Measurements from ENCODE around the gene KRT83. TPM values are rescaled to one million over a fixed set of nuclear protein-coding genes. Genes with fewer than 3 reads are reported as not detected.
A peak's percentile ranks its signal among the peaks of the same experiment; 100 is the strongest.

The KRT83 gene
- polyA plus RNA-seq, 1 donor (not counting 4 experiments of a cell fraction or from before 2014, with no cell fraction given): not detected

DNA sequence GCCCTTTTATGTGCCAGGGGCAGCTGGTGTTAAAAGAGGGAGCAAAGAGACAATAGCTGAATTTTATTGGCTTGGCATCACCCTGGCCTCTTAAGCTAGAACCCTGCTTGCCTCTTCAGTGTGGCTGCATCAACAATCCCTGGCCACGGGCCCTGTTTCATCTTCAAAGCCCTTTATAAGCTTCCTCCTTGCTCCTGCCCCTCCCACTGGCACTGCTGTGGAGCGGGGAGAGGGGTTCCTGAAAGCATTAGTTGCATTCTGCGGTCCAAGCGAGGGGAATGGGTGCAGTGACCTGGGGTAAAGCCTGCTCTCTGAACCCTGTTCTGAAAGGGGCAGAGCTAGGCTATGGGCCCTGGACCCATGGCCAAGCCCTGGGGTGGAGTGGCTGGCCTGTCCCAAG is 220 bp upstream of the KRT83 start:
- Histone ChIP-seq H3K9me3 (ENCODE audit: control insufficient read depth, low read depth, low read length) (no peaks in the 10 kb centered on the region), H3K9me1 (ENCODE audit: control insufficient read depth, extremely low read depth, insufficient read depth, low read length) (no peaks in the 10 kb centered on the region), H3K36me3 (ENCODE audit: control insufficient read depth in 2 of 2, extremely low read depth in 1 of 2, insufficient read depth in 2 of 2, low read length in 2 of 2) (no peaks in the 10 kb centered on the region), H3K79me2 (ENCODE audit: control insufficient read depth, insufficient read depth, low read length) (no peaks in the 10 kb centered on the region), H3K9ac (ENCODE audit: control insufficient read depth, extremely low read depth, insufficient read depth, low read length) (no peak overlapping the region), H3K27me3 (ENCODE audit: control insufficient read depth, extremely low read depth, insufficient read depth, low read length) (peaks cover 4% of the 10 kb centered on the region), H3K4me2 (ENCODE audit: control insufficient read depth, extremely low read depth, insufficient read depth, low read depth, low read length) (no peak overlapping the region), H4K20me1 (ENCODE audit: control insufficient read depth, extremely low read depth, insufficient read depth, low read length) (no peaks in the 10 kb centered on the region), H2AFZ (ENCODE audit: control insufficient read depth, low read length) (no peak overlapping the region), H3K4me1 (ENCODE audit: control insufficient read depth, extremely low read depth, insufficient read depth, low read length) (no peaks in the 10 kb centered on the region), H3K4me3 (ENCODE audit: control insufficient read depth in 2 of 3, extremely low read depth in 1 of 3, insufficient read depth in 2 of 3, low read depth in 1 of 3, low read length in 3 of 3) (no peak overlapping the region), H3K27ac (ENCODE audit: control insufficient read depth, insufficient read depth, low read length) (no peak overlapping the region)
- dilution Hi-C loops (cut with MboI; ENCODE audit: extremely low pct_ligation_motif_present, low sequenced_read_pairs): no loop called here
- DNase-seq (ENCODE audit: low read depth, low spot score): no peak
- no peak for FAIRE-seq
- TF ChIP-seq EZH2 (IDR thresholded peaks at IDR 0.05; ENCODE audit: low read length) (no peak), CTCF (optimal IDR thresholded peaks at IDR 0.05 in 1 of 3, IDR thresholded peaks at IDR 0.05 in 1 of 3, conservative IDR thresholded peaks at IDR 0.05 in 1 of 3; ENCODE audit: extremely low read depth in 1 of 3, insufficient read depth in 2 of 3, low read length in 3 of 3) (no peak)

DNA sequence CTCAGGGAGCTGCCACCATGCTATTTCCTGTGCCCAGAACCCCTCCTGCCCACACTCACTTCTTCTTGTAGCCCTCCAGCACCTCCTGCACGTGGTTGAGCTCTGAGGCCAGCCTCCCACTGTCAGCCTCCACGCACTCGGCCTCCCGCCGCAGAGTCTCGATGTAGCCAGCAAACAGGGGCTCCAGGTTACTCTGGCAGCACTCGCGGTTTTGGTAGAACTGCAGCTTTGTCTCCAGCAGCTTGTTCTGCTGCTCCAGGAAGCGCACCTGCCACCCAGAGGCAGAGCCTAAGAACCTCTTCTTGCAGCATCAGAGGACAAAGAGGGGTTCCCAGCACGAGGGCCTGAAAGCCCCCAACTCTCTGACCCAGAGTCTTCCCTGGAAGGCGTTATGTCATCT is 2.1 kb downstream of the KRT83 start:
- Histone ChIP-seq H3K27me3 (ENCODE audit: control insufficient read depth, extremely low read depth, insufficient read depth, low read length) (peaks cover 12% of the 10 kb centered on the region), H3K9ac (ENCODE audit: control insufficient read depth, extremely low read depth, insufficient read depth, low read length) (no peak overlapping the region), H3K4me3 (ENCODE audit: control insufficient read depth in 2 of 3, extremely low read depth in 1 of 3, insufficient read depth in 2 of 3, low read depth in 1 of 3, low read length in 3 of 3) (no peak overlapping the region), H3K9me1 (ENCODE audit: control insufficient read depth, extremely low read depth, insufficient read depth, low read length) (no peaks in the 10 kb centered on the region), H3K79me2 (ENCODE audit: control insufficient read depth, insufficient read depth, low read length) (no peaks in the 10 kb centered on the region), H3K9me3 (ENCODE audit: control insufficient read depth, low read depth, low read length) (no peaks in the 10 kb centered on the region), H3K4me2 (ENCODE audit: control insufficient read depth, extremely low read depth, insufficient read depth, low read depth, low read length) (no peak overlapping the region), H4K20me1 (ENCODE audit: control insufficient read depth, extremely low read depth, insufficient read depth, low read length) (no peaks in the 10 kb centered on the region), H2AFZ (ENCODE audit: control insufficient read depth, low read length) (no peak overlapping the region), H3K4me1 (ENCODE audit: control insufficient read depth, extremely low read depth, insufficient read depth, low read length) (no peaks in the 10 kb centered on the region), H3K36me3 (ENCODE audit: control insufficient read depth in 2 of 2, extremely low read depth in 1 of 2, insufficient read depth in 2 of 2, low read length in 2 of 2) (no peaks in the 10 kb centered on the region), H3K27ac (ENCODE audit: control insufficient read depth, insufficient read depth, low read length) (no peak overlapping the region)
- no peak for FAIRE-seq
- TF ChIP-seq CTCF (optimal IDR thresholded peaks at IDR 0.05 in 1 of 3, IDR thresholded peaks at IDR 0.05 in 1 of 3, conservative IDR thresholded peaks at IDR 0.05 in 1 of 3; ENCODE audit: extremely low read depth in 1 of 3, insufficient read depth in 2 of 3, low read length in 3 of 3) (peak in 2 of 3 experiments; percentile 31 to 37), EZH2 (IDR thresholded peaks at IDR 0.05; ENCODE audit: low read length) (no peak)
- dilution Hi-C loops (cut with MboI; ENCODE audit: extremely low pct_ligation_motif_present, low sequenced_read_pairs): no loop called here
- DNase-seq (ENCODE audit: low read depth, low spot score): no peak
